Caco-2 (cell line): ENCODE results near the gene MANEAL. TPM values are rescaled to one million over a fixed set of nuclear protein-coding genes. Genes with fewer than 3 reads are reported as not detected.
"Not testable (repeated sequence)": the region's sequence is repeated elsewhere in the genome, so short reads cannot be mapped to it uniquely, and the experiment has no call there.

Experiments used
- BruUV-seq: library from RNA; stranded (reverse); fragments of 400-500 nt; replicated peaks from 2 replicates; lab custom pipeline; 2021; lab: Mats Ljungman, UMichigan
- CTCF ChIA-PET: fragments of 300-600 bp; sonication (Branson Sonifier 250); formaldehyde crosslinking; loops from one replicate; lab custom pipeline; 2022; ENCODE audit warnings: antibody characterized with exemption; lab: Charles Lee
- POLR2A ChIA-PET: fragments of 300-600 bp; sonication (Branson Sonifier 250); formaldehyde crosslinking; loops from one replicate; lab custom pipeline; 2022; ENCODE audit warnings: antibody characterized with exemption; lab: Charles Lee
- DNase-seq, 2 experiments: peaks; one replicate each; pipeline versions ENCODE4 v3.0.0 to v3.0.0-alpha.2; 2020 to 2022
- H3K27me3 ChIP-seq: replicated peaks from 2 replicates; pipeline ENCODE4 v1.6.0; 2011; ENCODE audit warnings: low read length; ENCODE audit not compliant: control insufficient read depth, insufficient read depth
- H3K36me3 ChIP-seq: 2 replicates; pipeline ENCODE4 v1.5.1; 2011; ENCODE audit warnings: low read length; ENCODE audit not compliant: control insufficient read depth, insufficient read depth
- H3K4me1 ChIP-seq: fragments of 250-450 bp; sonication (Bioruptor Pico); 2 replicates; pipeline ENCODE4 v1.5.1; 2020; ENCODE audit warnings: mild to moderate bottlenecking
- H3K4me3 ChIP-seq: 2 replicates; pipeline ENCODE4 v1.5.1; 2011; ENCODE audit warnings: low read depth, mild to moderate bottlenecking, control low read depth, low read length
- H3K9me3 ChIP-seq: fragments of 250-450 bp; sonication (Bioruptor Pico); 2 replicates; pipeline ENCODE4 v1.5.1; 2020; ENCODE audit warnings: mild to moderate bottlenecking, moderate library complexity
- H3K27ac Mint-ChIP-seq: one replicate; pipeline ENCODE4 v1.8.0; 2022; ENCODE audit warnings: mixed read lengths; ENCODE audit not compliant: unreplicated experiment
- H3K27me3 Mint-ChIP-seq: one replicate; pipeline ENCODE4 v1.8.0; 2022; ENCODE audit warnings: mixed read lengths; ENCODE audit not compliant: insufficient read depth, unreplicated experiment
- H3K36me3 Mint-ChIP-seq: one replicate; pipeline ENCODE4 v1.8.0; 2022; ENCODE audit warnings: mild to moderate bottlenecking, mixed read lengths; ENCODE audit not compliant: insufficient read depth, unreplicated experiment
- H3K4me1 Mint-ChIP-seq: one replicate; pipeline ENCODE4 v1.8.0; 2022; ENCODE audit warnings: low read depth, mixed read lengths; ENCODE audit not compliant: unreplicated experiment
- H3K4me3 Mint-ChIP-seq: one replicate; pipeline ENCODE4 v1.8.0; 2022; ENCODE audit warnings: mild to moderate bottlenecking, moderate library complexity, mixed read lengths; ENCODE audit not compliant: unreplicated experiment
- H3K9me3 Mint-ChIP-seq: one replicate; pipeline ENCODE4 v1.8.0; 2022; ENCODE audit warnings: mixed read lengths; ENCODE audit not compliant: unreplicated experiment
- intact Hi-C: fragments of 100-400 bp; cut with micrococcal nuclease; formaldehyde crosslinking; loops from one replicate; pipeline ENCODE4 v1.10.0; 2022; ENCODE audit not compliant: unreplicated experiment
- total RNA-seq: library from RNA; stranded (reverse); gene quantifications from 2 replicates; pipeline ENCODE4 v1.2.3, GENCODE V29; 2022
- TF ChIP-seq, protein P1 (sequence below), 2 experiments: fragments of 200-600 bp in 1 of 2; IDR thresholded peaks; 1 replicate in 1 of 2; 2 replicates in 1 of 2; pipeline versions ENCODE4 v1.5.1 to v1.8.0; 2011 to 2022; ENCODE audit warnings: antibody characterized with exemption in 1 of 2, control low read depth in 1 of 2, inconsistent platforms in 1 of 2, low read depth in 1 of 2, low read length in 1 of 2, mild to moderate bottlenecking in 1 of 2, moderate library complexity in 1 of 2; ENCODE audit not compliant: insufficient read depth in 1 of 2, severe bottlenecking in 1 of 2, unreplicated experiment in 1 of 2

Gene MANEAL
- total RNA-seq, 1 experiment from 2014 or later = 25.9 TPM

DNA sequence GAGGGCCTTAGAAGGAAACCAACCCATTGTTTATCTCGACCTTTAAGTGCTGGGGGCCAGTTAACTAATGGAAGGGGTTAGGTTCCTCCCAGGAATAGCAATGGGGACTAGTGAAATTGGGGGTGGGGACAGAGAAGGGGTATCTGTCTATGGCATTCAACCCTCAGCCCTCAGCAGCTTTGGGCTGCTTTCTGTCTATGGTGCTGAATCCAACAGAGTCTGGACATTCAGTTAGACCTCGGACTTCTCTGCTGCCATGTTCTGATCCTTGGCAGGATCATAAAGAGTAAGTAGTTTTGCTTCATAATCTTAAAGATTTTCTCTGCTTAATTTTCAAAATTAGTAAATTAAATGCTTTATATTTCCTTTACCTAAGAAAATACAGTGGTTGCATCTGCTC, 26.2 kb upstream of the MANEAL start:
- TF ChIP-seq, protein P1, sequence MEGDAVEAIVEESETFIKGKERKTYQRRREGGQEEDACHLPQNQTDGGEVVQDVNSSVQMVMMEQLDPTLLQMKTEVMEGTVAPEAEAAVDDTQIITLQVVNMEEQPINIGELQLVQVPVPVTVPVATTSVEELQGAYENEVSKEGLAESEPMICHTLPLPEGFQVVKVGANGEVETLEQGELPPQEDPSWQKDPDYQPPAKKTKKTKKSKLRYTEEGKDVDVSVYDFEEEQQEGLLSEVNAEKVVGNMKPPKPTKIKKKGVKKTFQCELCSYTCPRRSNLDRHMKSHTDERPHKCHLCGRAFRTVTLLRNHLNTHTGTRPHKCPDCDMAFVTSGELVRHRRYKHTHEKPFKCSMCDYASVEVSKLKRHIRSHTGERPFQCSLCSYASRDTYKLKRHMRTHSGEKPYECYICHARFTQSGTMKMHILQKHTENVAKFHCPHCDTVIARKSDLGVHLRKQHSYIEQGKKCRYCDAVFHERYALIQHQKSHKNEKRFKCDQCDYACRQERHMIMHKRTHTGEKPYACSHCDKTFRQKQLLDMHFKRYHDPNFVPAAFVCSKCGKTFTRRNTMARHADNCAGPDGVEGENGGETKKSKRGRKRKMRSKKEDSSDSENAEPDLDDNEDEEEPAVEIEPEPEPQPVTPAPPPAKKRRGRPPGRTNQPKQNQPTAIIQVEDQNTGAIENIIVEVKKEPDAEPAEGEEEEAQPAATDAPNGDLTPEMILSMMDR (IDR thresholded peaks at IDR 0.05; ENCODE audit: insufficient read depth in 1 of 2, low read depth in 1 of 2, low read length in 1 of 2, severe bottlenecking in 1 of 2, unreplicated experiment in 1 of 2) = no peak
- Mint-ChIP-seq H3K4me1 (no peaks in the 10 kb centered on the region), H3K4me3 (no peak overlapping the region), H3K36me3 (no peaks in the 10 kb centered on the region), H3K27me3 (peaks cover 16% of the 10 kb centered on the region), H3K9me3 (no peaks in the 10 kb centered on the region), H3K27ac (no peak overlapping the region)
- Histone ChIP-seq H3K4me1 (no peaks in the 10 kb centered on the region), H3K9me3 (no peaks in the 10 kb centered on the region), H3K27me3 (no peaks in the 10 kb centered on the region), H3K36me3 (no peaks in the 10 kb centered on the region), H3K4me3 (no peak overlapping the region)
- no peak for DNase-seq
- intact Hi-C loops = no loop called here
- BruUV-seq = no TSS peak
- POLR2A ChIA-PET = no interaction called here
- CTCF ChIA-PET = no interaction called here

DNA sequence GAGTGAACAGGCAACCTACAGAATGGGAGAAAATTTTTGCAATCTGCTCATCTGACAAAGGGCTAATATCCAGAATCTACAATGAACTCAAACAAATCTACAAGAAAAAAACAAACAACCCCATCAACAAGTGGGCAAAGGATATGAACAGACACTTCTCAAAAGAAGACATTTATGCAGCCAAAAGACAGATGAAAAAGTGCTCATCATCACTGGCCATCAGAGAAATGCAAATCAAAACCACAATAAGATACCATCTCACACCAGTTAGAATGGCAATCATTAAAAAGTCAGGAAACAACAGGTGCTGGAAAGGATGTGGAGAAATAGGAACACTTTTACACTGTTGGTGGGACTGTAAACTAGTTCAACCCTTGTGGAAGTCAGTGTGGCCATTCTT, 22.2 kb upstream of the MANEAL start:
- intact Hi-C loops, H3K27me3 ChIP-seq, CTCF ChIA-PET, H3K36me3 Mint-ChIP-seq, BruUV-seq, H3K27me3 Mint-ChIP-seq, DNase-seq, H3K9me3 ChIP-seq, H3K4me1 ChIP-seq, H3K36me3 ChIP-seq, H3K4me3 Mint-ChIP-seq, H3K9me3 Mint-ChIP-seq, H3K4me3 ChIP-seq, H3K27ac Mint-ChIP-seq, POLR2A ChIA-PET, H3K4me1 Mint-ChIP-seq: not testable (repeated sequence)

DNA sequence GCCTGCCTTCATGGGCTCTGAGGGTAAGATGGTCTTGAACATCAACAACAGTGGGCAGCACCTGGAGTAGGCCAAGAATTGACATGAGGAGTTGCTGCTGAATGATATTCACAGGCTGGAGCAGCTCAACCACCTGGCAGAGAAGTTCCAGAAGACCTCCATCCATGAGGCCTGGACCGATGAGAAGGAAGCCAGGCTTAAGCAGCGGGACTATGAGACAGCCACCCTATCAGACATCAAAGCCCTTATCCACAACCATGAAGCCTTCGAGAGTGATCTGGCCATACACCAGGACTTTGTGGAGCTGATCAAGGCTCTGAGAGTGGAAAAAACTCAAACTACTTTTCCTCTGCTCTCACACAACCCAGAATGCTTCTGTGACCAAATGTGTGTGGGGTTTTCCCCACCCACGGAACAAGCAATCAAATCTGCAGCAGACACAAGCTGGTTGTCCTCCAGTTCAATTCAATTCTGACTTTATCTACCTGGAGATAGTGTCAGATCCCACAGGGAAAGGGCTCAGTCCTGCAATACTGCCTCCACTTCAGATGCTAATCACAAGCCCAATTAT, 16.6 kb upstream of the MANEAL start:
- intact Hi-C loops = no loop called here

More for the DNA sequence above, 16.6 kb upstream of the MANEAL start:
- Histone ChIP-seq H3K27me3 (no peaks in the 10 kb centered on the region), H3K4me3 (no peak overlapping the region), H3K4me1 (no peaks in the 10 kb centered on the region), H3K9me3 (no peaks in the 10 kb centered on the region), H3K36me3 (no peaks in the 10 kb centered on the region)
- Mint-ChIP-seq H3K27ac (no peak overlapping the region), H3K4me1 (no peaks in the 10 kb centered on the region), H3K36me3 (no peaks in the 10 kb centered on the region), H3K27me3 (peaks cover 5% of the 10 kb centered on the region), H3K9me3 (no peaks in the 10 kb centered on the region), H3K4me3 (no peak overlapping the region)
- no peak for DNase-seq
- ChIA-PET POLR2A (no interaction called here), CTCF (no interaction called here)
- BruUV-seq = no TSS peak
- TF ChIP-seq, protein P1 (IDR thresholded peaks at IDR 0.05; ENCODE audit: insufficient read depth in 1 of 2, low read depth in 1 of 2, low read length in 1 of 2, severe bottlenecking in 1 of 2, unreplicated experiment in 1 of 2) = no peak
